ES-I3 (cell line): ENCODE measurements around the gene PLCH1.

Experiments
- H3K36me3 ChIP-seq: 2 replicates; pipeline ENCODE4 v1.6.1; 2013; ENCODE audit warnings: mild to moderate bottlenecking, low read length, control low read depth, moderate library complexity; ENCODE audit not compliant: insufficient read depth
- H3K4me1 ChIP-seq: 2 replicates; pipeline ENCODE4 v1.6.1; 2013; ENCODE audit warnings: mild to moderate bottlenecking, control low read depth, low read length; ENCODE audit not compliant: insufficient read depth
- H3K9ac ChIP-seq: 2 replicates; pipeline ENCODE4 v1.6.1; 2013; ENCODE audit warnings: low read depth, mild to moderate bottlenecking, low read length, moderate library complexity
- H3K9me3 ChIP-seq: 2 replicates; pipeline ENCODE4 v1.6.1; 2013; ENCODE audit warnings: mild to moderate bottlenecking, low read length, moderate library complexity; ENCODE audit not compliant: control insufficient read depth, insufficient read depth

PLCH1 gene

DNA sequence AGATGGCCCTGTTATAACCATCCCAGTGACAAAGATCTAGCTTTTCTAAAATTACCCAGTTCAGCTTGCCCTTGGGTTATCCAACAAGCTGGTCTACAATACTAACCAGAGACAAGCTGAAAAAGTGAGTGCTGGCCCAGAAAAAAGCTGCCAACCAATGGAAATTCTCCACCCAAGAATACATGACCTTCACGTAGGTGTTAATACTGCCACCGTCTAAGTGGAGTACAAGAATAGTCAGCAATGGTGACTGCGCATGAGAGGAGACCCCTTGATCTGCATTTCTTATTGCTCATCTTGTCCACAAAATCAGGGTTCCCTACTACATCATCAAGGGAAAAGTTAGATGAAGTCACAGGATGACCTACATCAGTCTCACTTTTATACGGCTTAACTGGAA lies 15.8 kb upstream of the PLCH1 start:
- H3K36me3 ChIP-seq: no peaks in the 10 kb centered on the region
- H3K9ac ChIP-seq: no peak overlapping the region
- H3K9me3 ChIP-seq: no peaks in the 10 kb centered on the region
- no peaks in the 10 kb centered on the region for H3K4me1 ChIP-seq

DNA sequence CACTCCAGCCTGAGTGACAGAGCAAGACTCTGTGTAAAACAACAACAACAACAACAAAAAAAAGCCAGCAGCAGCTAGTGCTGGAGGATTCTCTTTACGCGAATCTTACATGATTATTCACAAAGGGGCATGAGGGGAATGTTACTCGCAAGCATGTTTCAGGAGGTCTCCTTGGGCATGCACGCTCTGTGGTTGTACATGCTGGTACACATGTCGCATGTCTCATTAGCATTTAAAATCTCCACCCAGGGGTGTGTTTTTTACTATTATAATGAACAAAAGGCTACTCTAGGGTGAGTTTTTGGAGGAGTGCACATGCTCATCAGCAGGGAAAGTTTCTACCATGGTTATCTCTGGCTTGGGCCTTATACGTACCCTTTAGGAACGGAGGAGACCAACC lies 12.7 kb upstream of the PLCH1 start:
- no peak overlapping the region for H3K9ac ChIP-seq
- no peaks in the 10 kb centered on the region for H3K9me3 ChIP-seq
- H3K36me3 ChIP-seq: no peaks in the 10 kb centered on the region
- H3K4me1 ChIP-seq: no peaks in the 10 kb centered on the region

DNA sequence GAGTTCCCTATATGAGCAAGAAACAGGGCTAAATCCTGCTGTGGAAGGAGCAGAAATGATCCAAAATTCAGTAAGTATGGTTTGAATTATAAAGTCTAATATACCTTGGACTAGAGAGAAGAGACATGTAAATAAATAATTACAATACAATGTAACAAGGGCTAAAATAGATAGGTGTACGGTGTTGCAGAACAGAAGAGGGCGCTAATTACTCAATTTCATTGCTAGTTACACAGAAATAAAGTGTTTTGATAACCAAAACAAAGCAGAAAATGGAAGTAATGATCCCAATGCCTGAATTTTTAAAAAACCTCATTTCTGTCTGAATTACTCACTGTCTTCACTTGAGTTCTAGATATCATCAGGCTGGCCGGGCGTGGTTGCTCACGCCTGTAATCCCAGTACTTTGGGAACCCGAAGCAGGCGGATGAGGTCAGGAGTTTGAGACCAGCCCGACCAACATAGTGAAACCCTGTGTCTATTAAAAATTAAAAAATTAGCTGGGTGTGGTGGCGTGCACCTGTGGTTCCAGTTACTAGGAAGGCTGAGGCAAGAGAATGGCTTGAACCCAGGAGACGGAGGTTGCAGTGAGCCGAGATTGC lies 8.3 kb upstream of the PLCH1 start:
- Histone ChIP-seq H3K36me3 (no peaks in the 10 kb centered on the region), H3K9me3 (no peaks in the 10 kb centered on the region), H3K4me1 (peaks cover 7% of the 10 kb centered on the region; the same call in 1 of the 2 replicates), H3K9ac (no peak overlapping the region)

DNA sequence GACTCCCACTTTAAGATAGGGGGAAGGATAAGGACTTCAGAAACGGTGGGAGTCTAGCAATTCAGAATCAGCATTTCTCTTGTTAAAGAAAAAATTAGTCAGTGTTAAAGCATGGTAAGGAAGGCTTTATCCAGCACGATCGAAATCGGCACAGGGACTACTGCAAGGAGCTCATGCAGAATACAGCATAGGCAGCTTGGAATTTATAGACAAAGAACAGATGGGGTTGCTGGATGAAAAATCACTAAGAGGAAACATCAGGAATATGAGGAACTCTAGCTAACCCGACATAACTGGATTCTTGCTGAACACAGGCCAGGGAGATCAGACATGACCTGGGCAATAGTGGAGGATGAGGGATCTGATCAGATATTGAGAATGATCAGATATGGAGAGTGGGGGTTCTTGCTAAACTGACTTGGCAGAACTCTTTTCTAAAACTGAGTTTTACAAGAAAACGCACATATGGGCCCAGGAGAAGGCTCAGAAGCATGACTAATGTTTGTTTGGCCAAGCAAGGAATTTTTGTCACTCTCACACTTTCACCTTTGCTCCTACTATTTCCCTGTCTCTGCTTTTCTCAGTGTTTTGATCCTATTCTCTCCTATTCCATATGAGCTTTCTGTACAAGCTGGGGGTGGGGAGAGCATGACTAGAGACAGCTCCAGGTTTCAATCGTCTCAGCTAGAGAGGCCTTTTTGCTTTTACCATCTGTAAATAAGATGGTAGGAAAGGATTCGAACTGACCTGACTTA lies 3.9 kb upstream of the PLCH1 start:
- Histone ChIP-seq H3K36me3 (no peaks in the 10 kb centered on the region), H3K9ac (no peak overlapping the region), H3K4me1 (peaks cover 24% of the 10 kb centered on the region), H3K9me3 (no peaks in the 10 kb centered on the region)

DNA sequence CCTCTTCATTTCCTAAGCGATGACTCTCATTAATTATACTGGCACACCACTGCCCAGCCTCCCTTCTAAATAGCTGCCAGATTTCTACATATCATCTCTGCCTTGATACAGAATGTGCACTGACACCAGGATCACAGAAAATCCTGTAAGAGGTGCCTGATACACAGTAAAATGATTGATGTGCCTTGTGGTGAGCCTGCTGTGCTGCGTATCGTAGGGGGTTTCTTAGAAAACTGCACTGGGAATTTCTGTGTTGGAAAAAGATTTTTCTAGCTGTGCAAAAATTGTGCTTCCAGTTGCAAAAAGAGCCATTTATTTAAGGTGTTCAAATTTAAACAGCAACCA lies 3.0 kb upstream of the PLCH1 start:
- no peaks in the 10 kb centered on the region for H3K9me3 ChIP-seq
- H3K9ac ChIP-seq: no peak overlapping the region
- H3K4me1 ChIP-seq: peaks cover 24% of the 10 kb centered on the region
- H3K36me3 ChIP-seq: no peaks in the 10 kb centered on the region

DNA sequence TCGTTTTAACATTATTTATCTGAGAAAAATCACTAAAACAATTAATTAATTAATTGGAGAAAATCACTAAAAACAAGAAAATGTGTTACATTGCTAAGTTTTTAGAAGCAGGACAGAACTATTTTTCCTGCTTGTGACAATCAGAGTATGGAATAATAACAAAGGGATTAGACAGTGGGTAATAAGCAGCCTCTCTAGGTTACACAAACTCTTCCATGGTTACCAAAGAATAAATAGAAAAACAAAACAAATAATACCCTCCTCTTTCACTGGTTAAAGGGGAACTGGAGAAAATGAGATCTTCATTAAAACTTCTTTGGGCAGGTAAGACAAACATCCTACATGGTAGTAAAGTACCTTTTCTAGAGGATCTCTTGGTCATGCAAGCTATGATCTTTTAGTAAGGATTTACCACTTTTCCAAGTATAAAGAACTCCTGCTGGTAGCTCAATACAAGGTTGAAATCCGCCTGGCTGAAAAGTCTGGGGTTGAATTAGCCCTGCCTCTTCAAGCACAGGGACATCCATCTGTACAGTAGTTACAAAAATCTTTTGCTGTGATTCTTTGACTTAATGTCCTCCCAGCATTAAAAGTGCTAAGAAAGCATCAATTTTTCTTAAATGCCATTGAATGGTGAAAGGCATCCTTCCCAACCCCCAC lies 2.5 kb upstream of the PLCH1 start:
- Histone ChIP-seq H3K36me3 (no peaks in the 10 kb centered on the region), H3K4me1 (peaks cover 24% of the 10 kb centered on the region)

DNA sequence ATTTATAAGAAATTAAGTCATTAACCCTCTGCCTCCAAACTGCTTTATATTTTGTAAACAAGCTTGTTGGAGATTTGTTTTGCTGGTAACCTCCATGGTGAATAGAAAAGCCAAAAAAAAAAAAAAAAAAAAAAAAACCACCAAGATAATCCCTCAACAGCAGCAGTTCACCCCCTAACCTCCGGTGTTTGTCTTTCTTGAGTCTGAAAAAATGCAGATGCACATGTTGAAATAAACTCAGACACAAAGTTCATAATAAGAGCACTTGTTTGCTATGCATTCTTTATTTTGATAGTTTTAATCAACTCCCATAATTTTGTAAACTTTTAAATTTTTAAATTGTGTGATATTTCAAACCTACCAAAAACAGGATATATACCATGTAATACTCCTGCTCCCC lies 1.8 kb upstream of the PLCH1 start:
- no peaks in the 10 kb centered on the region for H3K9me3 ChIP-seq
- H3K4me1 ChIP-seq: peaks cover 24% of the 10 kb centered on the region
- H3K36me3 ChIP-seq: no peaks in the 10 kb centered on the region
- peak overlapping the region; percentile 91; the same call in 1 of the 2 replicates for H3K9ac ChIP-seq

More for the DNA sequence above, 2.5 kb upstream of the PLCH1 start:
- no peaks in the 10 kb centered on the region for H3K9me3 ChIP-seq
- no peak overlapping the region for H3K9ac ChIP-seq

DNA sequence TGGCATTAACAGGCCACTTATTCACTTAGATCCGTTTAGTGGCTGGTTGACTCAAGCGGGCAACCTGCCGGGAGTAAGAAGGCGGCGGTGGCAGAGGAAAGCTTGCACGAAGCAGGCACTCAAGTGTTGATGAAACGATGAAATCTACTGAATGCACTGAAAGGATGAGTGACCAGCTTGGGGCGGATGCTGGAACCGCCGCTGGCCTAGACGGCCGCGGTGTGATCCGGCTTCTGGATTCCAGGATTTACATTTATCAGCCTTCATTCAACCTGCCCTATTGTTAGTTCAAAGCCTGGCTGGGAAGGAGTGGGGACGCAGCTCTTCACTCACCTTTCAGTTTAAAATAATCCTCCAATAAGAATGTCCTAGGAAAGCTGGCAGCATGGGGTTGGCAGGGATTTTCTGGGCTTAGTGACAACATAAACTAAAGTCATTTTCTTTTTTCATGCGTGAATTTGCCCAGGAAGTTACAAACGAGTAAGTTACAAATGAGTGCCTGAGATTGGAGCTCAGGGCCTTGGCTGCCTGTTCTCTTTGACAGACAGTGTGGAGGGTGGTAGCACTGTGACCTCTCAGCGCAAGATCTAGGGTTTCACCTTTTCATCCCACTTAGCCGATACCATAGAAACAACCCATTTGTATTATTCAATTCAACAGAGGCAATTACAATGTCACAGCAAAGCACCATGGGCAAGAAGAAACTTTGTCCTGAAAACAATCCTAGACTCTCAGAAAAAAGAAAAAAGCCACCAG lies 1.1 kb upstream of the PLCH1 start:
- no peaks in the 10 kb centered on the region for H3K36me3 ChIP-seq
- peaks cover 24% of the 10 kb centered on the region for H3K4me1 ChIP-seq
- H3K9ac ChIP-seq: peak overlapping the region; percentile 91
- no peaks in the 10 kb centered on the region for H3K9me3 ChIP-seq

DNA sequence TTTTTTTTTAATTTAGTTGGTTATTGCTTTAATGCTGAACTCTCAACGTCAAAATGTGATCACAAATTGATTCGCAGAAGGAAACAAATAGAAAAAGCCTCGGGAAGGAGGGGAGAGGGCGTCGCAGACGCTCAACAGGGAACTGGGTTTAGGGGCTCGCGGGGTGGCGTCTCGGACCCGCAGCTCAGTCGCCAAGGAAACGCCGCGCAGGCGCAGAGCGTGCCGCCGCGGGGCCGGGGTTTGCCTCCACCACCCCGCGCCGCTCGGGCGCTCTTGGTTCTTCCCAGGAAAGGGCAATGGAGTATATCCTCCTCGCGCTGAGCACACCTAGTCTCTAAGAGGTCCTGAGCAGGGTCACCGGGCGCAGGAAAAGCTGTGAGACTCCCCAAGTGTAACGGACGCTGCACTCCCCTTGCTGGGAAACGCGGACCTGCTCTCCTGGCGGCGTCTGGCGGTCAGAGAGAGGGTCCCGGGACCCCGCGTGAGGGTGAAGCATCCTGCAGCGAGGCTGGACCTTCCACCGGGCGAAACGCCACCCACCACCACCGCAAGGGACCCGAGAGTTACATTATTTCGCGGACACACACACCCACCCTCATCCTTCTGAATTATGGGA lies 753 bp downstream of the PLCH1 start:
- Histone ChIP-seq H3K9me3 (no peaks in the 10 kb centered on the region), H3K9ac (peak overlapping the region; percentile 91), H3K36me3 (no peaks in the 10 kb centered on the region), H3K4me1 (peaks cover 24% of the 10 kb centered on the region)

DNA sequence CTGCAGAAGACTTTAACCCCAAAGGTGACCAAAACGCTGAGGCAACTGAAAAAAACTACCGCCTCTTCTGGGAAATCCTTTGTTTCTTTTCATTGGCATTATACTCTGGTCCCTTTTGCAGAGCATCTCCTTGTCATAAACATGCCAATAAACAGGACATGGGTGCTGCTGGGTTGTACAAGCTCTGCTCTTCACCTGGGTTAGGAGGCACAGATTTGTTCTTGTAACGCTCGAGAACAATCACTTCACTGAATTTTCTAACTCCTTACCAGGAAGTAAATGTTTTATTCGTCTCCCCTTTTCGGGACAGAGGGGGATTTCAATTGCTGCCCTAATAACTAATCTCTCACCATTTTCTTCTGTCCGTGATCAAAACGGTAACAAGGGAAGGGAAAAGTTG lies 1.3 kb downstream of the PLCH1 start:
- peak overlapping the region; percentile 91 for H3K9ac ChIP-seq
- H3K9me3 ChIP-seq: no peaks in the 10 kb centered on the region
- peaks cover 26% of the 10 kb centered on the region for H3K4me1 ChIP-seq
- H3K36me3 ChIP-seq: no peaks in the 10 kb centered on the region

DNA sequence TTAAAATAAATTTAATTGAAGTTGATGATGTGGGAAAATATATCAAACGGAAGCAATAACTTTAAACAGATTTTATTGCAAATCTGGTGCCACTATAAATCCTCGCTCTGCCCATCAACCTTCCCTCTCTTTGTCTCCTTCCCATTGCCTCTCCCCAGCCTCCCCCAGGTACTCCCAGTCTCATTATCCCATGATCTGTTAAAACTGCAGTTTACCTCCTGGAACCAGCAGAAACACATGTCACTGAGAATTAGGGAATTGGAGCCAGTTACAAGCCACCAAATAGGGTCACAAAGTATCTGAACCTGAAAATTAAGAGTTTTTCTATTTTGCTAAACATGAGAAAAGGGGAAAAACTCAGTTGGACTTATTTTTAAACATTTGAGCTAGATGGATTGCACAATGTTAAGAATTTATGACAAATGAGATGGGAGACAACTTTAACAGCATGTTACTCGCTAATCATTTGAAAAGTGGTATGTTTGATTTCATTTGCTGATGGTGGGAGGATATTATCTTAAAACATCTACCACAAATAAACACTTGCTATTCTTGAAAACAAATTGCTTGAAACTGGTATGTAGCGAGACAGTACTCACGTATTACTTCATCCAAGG lies 2.4 kb downstream of the PLCH1 start:
- Histone ChIP-seq H3K9ac (no peak overlapping the region), H3K4me1 (peaks cover 15% of the 10 kb centered on the region; the same call in 1 of the 2 replicates), H3K9me3 (no peaks in the 10 kb centered on the region), H3K36me3 (no peaks in the 10 kb centered on the region)

DNA sequence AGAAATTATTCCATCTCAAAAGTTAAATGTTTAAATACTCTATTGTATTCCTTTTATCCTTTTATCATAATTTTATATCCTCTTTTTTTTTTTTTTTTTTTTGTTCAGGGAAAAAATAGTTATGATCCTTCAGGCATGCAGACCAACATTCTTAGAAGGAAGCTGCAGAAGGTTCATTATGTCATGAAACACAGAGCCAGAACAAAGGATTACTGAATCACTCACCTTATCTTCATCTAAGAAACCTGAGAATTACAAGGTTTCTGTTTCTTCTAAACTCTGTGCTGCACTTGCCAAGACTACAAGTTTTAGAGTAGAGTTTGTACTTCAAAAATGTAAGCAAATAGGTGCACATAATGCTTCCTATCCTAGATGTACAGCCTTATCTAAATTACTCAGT lies 3.3 kb downstream of the PLCH1 start:
- Histone ChIP-seq H3K36me3 (no peaks in the 10 kb centered on the region), H3K4me1 (peaks cover 6% of the 10 kb centered on the region; the same call in 1 of the 2 replicates), H3K9me3 (no peaks in the 10 kb centered on the region), H3K9ac (no peak overlapping the region)

DNA sequence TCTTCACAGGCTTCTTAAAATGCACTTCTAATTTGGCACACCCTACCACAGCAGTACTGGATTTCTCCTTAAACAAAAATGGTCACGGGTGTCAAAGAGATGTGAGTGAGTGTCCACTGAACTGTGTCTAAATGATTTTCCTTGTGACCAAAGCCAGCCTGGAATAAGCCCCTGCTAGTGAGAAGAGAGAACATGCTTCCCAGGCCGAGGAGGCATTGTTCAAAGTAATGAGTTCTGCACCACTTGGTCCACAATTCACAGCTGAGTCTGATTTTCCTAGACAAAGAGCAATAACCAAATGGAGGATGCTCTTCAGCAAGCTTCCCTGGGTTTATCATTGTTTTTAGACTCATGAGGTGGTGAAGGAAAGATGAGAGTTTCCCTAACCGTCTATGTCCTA lies 3.8 kb downstream of the PLCH1 start:
- H3K36me3 ChIP-seq: no peaks in the 10 kb centered on the region
- H3K9me3 ChIP-seq: no peaks in the 10 kb centered on the region
- no peak overlapping the region for H3K9ac ChIP-seq
- peaks cover 5% of the 10 kb centered on the region; the same call in 1 of the 2 replicates for H3K4me1 ChIP-seq

DNA sequence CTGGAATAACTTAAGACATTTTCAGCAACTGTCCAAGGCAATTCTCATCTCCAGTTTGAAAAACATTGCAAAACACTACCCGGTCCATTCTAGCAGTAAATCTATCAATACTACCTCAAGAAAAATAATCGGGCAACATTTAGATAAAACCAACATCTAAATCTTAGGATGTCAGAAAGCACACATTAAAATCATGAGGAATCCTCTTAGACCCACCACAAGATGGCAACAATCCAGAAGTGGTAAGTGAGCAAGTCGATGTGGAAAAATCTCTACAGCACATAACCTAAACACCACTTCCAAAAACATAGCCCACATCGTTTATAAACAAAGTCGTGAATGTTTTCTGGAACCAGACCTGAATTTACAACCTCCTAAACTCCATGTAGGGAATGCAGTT lies 5.7 kb downstream of the PLCH1 start:
- Histone ChIP-seq H3K9me3 (no peaks in the 10 kb centered on the region), H3K9ac (no peak overlapping the region), H3K36me3 (no peaks in the 10 kb centered on the region), H3K4me1 (peaks cover 5% of the 10 kb centered on the region; the same call in 1 of the 2 replicates)
